AML-193 (cell line): ENCODE results near the gene SLC12A5.

ENCODE experiments used
- DNase-seq, 2 experiments: peaks; one replicate each; lab custom pipeline; 2025; lab: John Stamatoyannopoulos, UW

SLC12A5 gene

DNA sequence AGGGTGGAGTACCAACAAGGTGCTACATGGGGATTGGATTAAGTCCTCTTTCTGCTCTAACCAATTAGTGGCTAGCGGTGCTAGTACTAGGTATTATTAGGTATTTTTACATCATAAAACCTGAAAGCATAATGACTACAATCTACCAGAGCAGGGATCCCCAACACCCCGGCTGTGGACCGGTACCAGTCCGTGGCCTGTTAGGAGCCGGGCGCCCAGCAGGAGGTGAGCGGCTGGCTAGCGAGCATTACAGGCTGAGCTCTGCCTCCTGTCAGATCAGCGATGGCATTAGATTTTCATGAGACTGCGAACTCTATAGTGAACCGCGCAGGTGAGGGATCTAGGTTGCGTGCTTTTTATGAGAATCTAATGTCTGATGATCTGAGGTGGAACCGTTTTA, 80.0 kb downstream of the SLC12A5 start:
- DNase-seq = no peak
